ENCODE measurements around the gene SRSF12.
"Not testable (repeated sequence)": the region's sequence is repeated elsewhere in the genome, so short reads cannot be mapped to it uniquely, and the experiment has no call there.

Gene SRSF12

GRCh38 chr6:89131599-89131998 is 13.7 kb upstream of the SRSF12 start:
- TF ChIP-seq CTCF (conservative IDR thresholded peaks at IDR 0.05; ENCODE audit: low read depth, low read length): no peak
- no peaks in the 10 kb centered on the region for H3K79me2 ChIP-seq (ENCODE audit: insufficient read depth, low read depth)
- H3K36me3 ChIP-seq (ENCODE audit: insufficient read depth): no peaks in the 10 kb centered on the region
- H3K27me3 ChIP-seq (ENCODE audit: insufficient read depth, low read depth): no peaks in the 10 kb centered on the region
- no peak overlapping the region for H2AFZ ChIP-seq (ENCODE audit: low read depth)
- no peaks in the 10 kb centered on the region for H3K4me1 ChIP-seq (ENCODE audit: low read depth, poor library complexity, severe bottlenecking)
- no peaks in the 10 kb centered on the region for H4K20me1 ChIP-seq (ENCODE audit: insufficient read depth)
- no peak overlapping the region for H3K4me3 ChIP-seq (IDR thresholded peaks at IDR 0.05; ENCODE audit: insufficient read depth, low read depth, low read length)
- no peak overlapping the region for H3K4me2 ChIP-seq
- H3K9ac ChIP-seq: no peak overlapping the region
- H3K27ac ChIP-seq: no peak overlapping the region

- H3K27ac ChIP-seq; H3K27me3 ChIP-seq (ENCODE audit: insufficient read depth, low read depth); H3K4me1 ChIP-seq (ENCODE audit: low read depth, poor library complexity, severe bottlenecking); H3K4me2 ChIP-seq; H3K4me3 ChIP-seq (IDR thresholded peaks at IDR 0.05; ENCODE audit: insufficient read depth, low read depth, low read length); H3K9ac ChIP-seq; H2AFZ ChIP-seq (ENCODE audit: low read depth); H4K20me1 ChIP-seq (ENCODE audit: insufficient read depth); H3K79me2 ChIP-seq (ENCODE audit: insufficient read depth, low read depth); H3K36me3 ChIP-seq (ENCODE audit: insufficient read depth): not testable (repeated sequence)
These were observed 10.4 kb upstream of the SRSF12 start for GRCh38 chr6:89128256-89128671.

GRCh38 chr6:89122625-89123024 is 4.8 kb upstream of the SRSF12 start:
- H3K9ac ChIP-seq: no peak overlapping the region
- no peak overlapping the region for H3K4me2 ChIP-seq
- no peaks in the 10 kb centered on the region for H3K79me2 ChIP-seq (ENCODE audit: insufficient read depth, low read depth)
- H3K4me3 ChIP-seq (IDR thresholded peaks at IDR 0.05; ENCODE audit: insufficient read depth, low read depth, low read length): no peak overlapping the region
- no peaks in the 10 kb centered on the region for H3K36me3 ChIP-seq (ENCODE audit: insufficient read depth)
- H3K4me1 ChIP-seq (ENCODE audit: low read depth, poor library complexity, severe bottlenecking): peaks cover 3% of the 10 kb centered on the region
- H2AFZ ChIP-seq (ENCODE audit: low read depth): no peak overlapping the region
- no peak overlapping the region for H3K27ac ChIP-seq
- no peaks in the 10 kb centered on the region for H3K27me3 ChIP-seq (ENCODE audit: insufficient read depth, low read depth)
- peak; percentile 45; the same call in 1 of the 2 replicates for TF ChIP-seq CTCF (conservative IDR thresholded peaks at IDR 0.05; ENCODE audit: low read depth, low read length)
- H4K20me1 ChIP-seq (ENCODE audit: insufficient read depth): no peaks in the 10 kb centered on the region

GRCh38 chr6:89121934-89122333 is 4.1 kb upstream of the SRSF12 start:
- no peak overlapping the region for H3K9ac ChIP-seq

GRCh38 chr6:89120371-89120770 is 2.5 kb upstream of the SRSF12 start:
- Histone ChIP-seq H3K36me3 (ENCODE audit: insufficient read depth) (no peaks in the 10 kb centered on the region), H3K4me2 (no peak overlapping the region), H3K79me2 (ENCODE audit: insufficient read depth, low read depth) (no peaks in the 10 kb centered on the region), H4K20me1 (ENCODE audit: insufficient read depth) (no peaks in the 10 kb centered on the region), H2AFZ (ENCODE audit: low read depth) (no peak overlapping the region), H3K27me3 (ENCODE audit: insufficient read depth, low read depth) (no peaks in the 10 kb centered on the region), H3K9ac (no peak overlapping the region), H3K27ac (no peak overlapping the region), H3K4me1 (ENCODE audit: low read depth, poor library complexity, severe bottlenecking) (peaks cover 3% of the 10 kb centered on the region), H3K4me3 (IDR thresholded peaks at IDR 0.05; ENCODE audit: insufficient read depth, low read depth, low read length) (no peak overlapping the region)
- TF ChIP-seq CTCF (conservative IDR thresholded peaks at IDR 0.05; ENCODE audit: low read depth, low read length): no peak

More at GRCh38 chr6:89121934-89122333, 4.1 kb upstream of the SRSF12 start:
- H3K4me3 ChIP-seq (IDR thresholded peaks at IDR 0.05; ENCODE audit: insufficient read depth, low read depth, low read length): no peak overlapping the region
- no peaks in the 10 kb centered on the region for H3K27me3 ChIP-seq (ENCODE audit: insufficient read depth, low read depth)
- no peaks in the 10 kb centered on the region for H3K36me3 ChIP-seq (ENCODE audit: insufficient read depth)
- H3K4me2 ChIP-seq: no peak overlapping the region
- H3K4me1 ChIP-seq (ENCODE audit: low read depth, poor library complexity, severe bottlenecking): peaks cover 3% of the 10 kb centered on the region
- no peaks in the 10 kb centered on the region for H4K20me1 ChIP-seq (ENCODE audit: insufficient read depth)
- no peak for TF ChIP-seq CTCF (conservative IDR thresholded peaks at IDR 0.05; ENCODE audit: low read depth, low read length)
- no peak overlapping the region for H2AFZ ChIP-seq (ENCODE audit: low read depth)
- no peak overlapping the region for H3K27ac ChIP-seq
- no peaks in the 10 kb centered on the region for H3K79me2 ChIP-seq (ENCODE audit: insufficient read depth, low read depth)

All from KMS-11 (cell line).